Calu3 (cell line): ENCODE results near the gene SLC7A5. TPM values are rescaled to one million over a fixed set of nuclear protein-coding genes. Genes with fewer than 3 reads are reported as not detected.
"Not testable (repeated sequence)": the region's sequence is repeated elsewhere in the genome, so short reads cannot be mapped to it uniquely, and the experiment has no call there.

ENCODE experiments used
- BruUV-seq: library from RNA; stranded (reverse); fragments of 400-500 nt; replicated peaks from 2 replicates; lab custom pipeline; 2021; lab: Mats Ljungman, UMichigan
- CTCF ChIA-PET: fragments of 300-600 bp; sonication (Branson Sonifier 250); formaldehyde crosslinking; loops from one replicate; lab custom pipeline; 2022; ENCODE audit warnings: antibody characterized with exemption; lab: Charles Lee
- DNase-seq: peaks from one replicate; pipeline ENCODE4 v3.0.0; 2022
- H3K27ac Mint-ChIP-seq: one replicate; pipeline ENCODE4 v1.8.0; 2022; ENCODE audit warnings: mixed read lengths; ENCODE audit not compliant: unreplicated experiment
- H3K27me3 Mint-ChIP-seq: one replicate; pipeline ENCODE4 v1.8.0; 2022; ENCODE audit warnings: mixed read lengths; ENCODE audit not compliant: unreplicated experiment
- H3K36me3 Mint-ChIP-seq: one replicate; pipeline ENCODE4 v1.8.0; 2022; ENCODE audit warnings: mild to moderate bottlenecking, moderate library complexity, mixed read lengths; ENCODE audit not compliant: insufficient read depth, unreplicated experiment
- H3K4me1 Mint-ChIP-seq: one replicate; pipeline ENCODE4 v1.8.0; 2022; ENCODE audit warnings: mild to moderate bottlenecking, low read depth, mixed read lengths; ENCODE audit not compliant: unreplicated experiment
- H3K4me3 Mint-ChIP-seq: one replicate; pipeline ENCODE4 v1.8.0; 2022; ENCODE audit warnings: mild to moderate bottlenecking, low read depth, moderate library complexity, mixed read lengths; ENCODE audit not compliant: unreplicated experiment
- H3K9me3 Mint-ChIP-seq: one replicate; pipeline ENCODE4 v1.8.0; 2022; ENCODE audit warnings: low read depth, mixed read lengths; ENCODE audit not compliant: unreplicated experiment
- intact Hi-C: fragments of 100-400 bp; cut with micrococcal nuclease; formaldehyde crosslinking; loops from one replicate; pipeline ENCODE4 v1.10.0; 2022; ENCODE audit not compliant: unreplicated experiment
- total RNA-seq: library from RNA; stranded (reverse); gene quantifications from 2 replicates; pipeline ENCODE4 v1.2.3, GENCODE V29; 2022
- TF ChIP-seq, protein P1 (sequence below): fragments of 200-600 bp; IDR thresholded peaks from one replicate; pipeline ENCODE4 v1.8.0; 2022; ENCODE audit warnings: antibody characterized with exemption; ENCODE audit not compliant: unreplicated experiment

The SLC7A5 gene
- total RNA-seq, 1 experiment from 2014 or later: 501 TPM

GRCh38 chr16:87911106-87911763 is 41.9 kb upstream of the SLC7A5 start:
- BruUV-seq, H3K27ac Mint-ChIP-seq, H3K9me3 Mint-ChIP-seq, intact Hi-C loops, H3K4me3 Mint-ChIP-seq: not testable (repeated sequence)
- Mint-ChIP-seq H3K27me3 (peaks cover 45% of the 10 kb centered on the region), H3K4me1 (peaks cover 11% of the 10 kb centered on the region), H3K36me3 (peaks cover 10% of the 10 kb centered on the region)
- CTCF ChIA-PET: interaction anchor here (1.5 kb wide), 1 partner anchor 40 kb away, joined by 4 read pairs; no protein-coding TSS in a partner anchor
- peak; percentile 20 for DNase-seq

- peaks cover 26% of the 10 kb centered on the region for H3K27me3 Mint-ChIP-seq
- peaks cover 11% of the 10 kb centered on the region for H3K4me1 Mint-ChIP-seq
- TF ChIP-seq, protein P1, sequence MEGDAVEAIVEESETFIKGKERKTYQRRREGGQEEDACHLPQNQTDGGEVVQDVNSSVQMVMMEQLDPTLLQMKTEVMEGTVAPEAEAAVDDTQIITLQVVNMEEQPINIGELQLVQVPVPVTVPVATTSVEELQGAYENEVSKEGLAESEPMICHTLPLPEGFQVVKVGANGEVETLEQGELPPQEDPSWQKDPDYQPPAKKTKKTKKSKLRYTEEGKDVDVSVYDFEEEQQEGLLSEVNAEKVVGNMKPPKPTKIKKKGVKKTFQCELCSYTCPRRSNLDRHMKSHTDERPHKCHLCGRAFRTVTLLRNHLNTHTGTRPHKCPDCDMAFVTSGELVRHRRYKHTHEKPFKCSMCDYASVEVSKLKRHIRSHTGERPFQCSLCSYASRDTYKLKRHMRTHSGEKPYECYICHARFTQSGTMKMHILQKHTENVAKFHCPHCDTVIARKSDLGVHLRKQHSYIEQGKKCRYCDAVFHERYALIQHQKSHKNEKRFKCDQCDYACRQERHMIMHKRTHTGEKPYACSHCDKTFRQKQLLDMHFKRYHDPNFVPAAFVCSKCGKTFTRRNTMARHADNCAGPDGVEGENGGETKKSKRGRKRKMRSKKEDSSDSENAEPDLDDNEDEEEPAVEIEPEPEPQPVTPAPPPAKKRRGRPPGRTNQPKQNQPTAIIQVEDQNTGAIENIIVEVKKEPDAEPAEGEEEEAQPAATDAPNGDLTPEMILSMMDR: peak; percentile 88
- CTCF ChIA-PET: interaction anchor here (1.2 to 1.5 kb wide), 2 partner anchors 38 to 130 kb away, joined by 4 to 5 read pairs; no protein-coding TSS in a partner anchor
- H3K9me3 Mint-ChIP-seq, H3K4me3 Mint-ChIP-seq, BruUV-seq, H3K36me3 Mint-ChIP-seq: not testable (repeated sequence)
- intact Hi-C loops: loop anchor here (2.0 to 5.0 kb wide), 2 partner anchors 37 to 131 kb away; no protein-coding TSS in a partner anchor
- H3K27ac Mint-ChIP-seq: peak overlapping the region; percentile 4
- peak; percentile 94 for DNase-seq
These were observed 40.1 kb upstream of the SLC7A5 start for GRCh38 chr16:87909203-87909935.

GRCh38 chr16:87908101-87908500 is 38.8 kb upstream of the SLC7A5 start:
- peaks cover 13% of the 10 kb centered on the region for H3K27me3 Mint-ChIP-seq
- CTCF ChIA-PET, H3K27ac Mint-ChIP-seq, H3K36me3 Mint-ChIP-seq, H3K4me3 Mint-ChIP-seq, DNase-seq, H3K9me3 Mint-ChIP-seq, BruUV-seq: not testable (repeated sequence)
- peaks cover 11% of the 10 kb centered on the region for H3K4me1 Mint-ChIP-seq
- intact Hi-C loops: loop anchor here (2.0 to 5.0 kb wide), 2 partner anchors 36 to 129 kb away; no protein-coding TSS in a partner anchor

DNA sequence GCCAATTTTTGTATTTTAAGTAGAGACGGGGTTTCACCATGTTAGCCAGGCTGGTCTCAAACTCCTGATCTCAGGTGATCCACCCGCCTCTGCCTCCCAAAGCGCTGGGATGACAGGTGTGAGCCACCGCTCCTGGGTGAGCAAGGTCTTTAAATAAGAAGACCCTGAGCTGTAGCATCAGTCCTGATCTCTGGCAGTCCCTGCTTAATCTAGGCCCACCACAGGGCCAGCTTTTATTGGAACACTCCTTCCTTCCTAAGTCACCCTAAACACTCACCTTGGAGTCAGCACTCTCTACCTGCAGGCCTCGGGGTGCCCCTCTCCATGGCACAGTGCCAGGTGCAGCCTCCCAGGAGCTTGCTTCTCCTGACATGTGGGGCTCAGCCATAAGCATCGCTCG is 36.2 kb upstream of the SLC7A5 start:
- H3K36me3 Mint-ChIP-seq, H3K4me3 Mint-ChIP-seq, CTCF ChIA-PET, BruUV-seq, H3K27me3 Mint-ChIP-seq, DNase-seq, H3K27ac Mint-ChIP-seq, H3K9me3 Mint-ChIP-seq: not testable (repeated sequence)
- intact Hi-C loops: loop anchor here (5.0 kb wide), 1 partner anchor 33 kb away; no protein-coding TSS in a partner anchor
- peaks cover 25% of the 10 kb centered on the region for H3K4me1 Mint-ChIP-seq

- H3K4me3 Mint-ChIP-seq, H3K27ac Mint-ChIP-seq, DNase-seq, BruUV-seq, H3K9me3 Mint-ChIP-seq, H3K27me3 Mint-ChIP-seq, H3K36me3 Mint-ChIP-seq, CTCF ChIA-PET: not testable (repeated sequence)
- intact Hi-C loops: loop anchor here (5.0 kb wide), 1 partner anchor 33 kb away; no protein-coding TSS in a partner anchor
- peaks cover 30% of the 10 kb centered on the region for H3K4me1 Mint-ChIP-seq
These were observed 35.7 kb upstream of the SLC7A5 start for GRCh38 chr16:87904963-87905362.

DNA sequence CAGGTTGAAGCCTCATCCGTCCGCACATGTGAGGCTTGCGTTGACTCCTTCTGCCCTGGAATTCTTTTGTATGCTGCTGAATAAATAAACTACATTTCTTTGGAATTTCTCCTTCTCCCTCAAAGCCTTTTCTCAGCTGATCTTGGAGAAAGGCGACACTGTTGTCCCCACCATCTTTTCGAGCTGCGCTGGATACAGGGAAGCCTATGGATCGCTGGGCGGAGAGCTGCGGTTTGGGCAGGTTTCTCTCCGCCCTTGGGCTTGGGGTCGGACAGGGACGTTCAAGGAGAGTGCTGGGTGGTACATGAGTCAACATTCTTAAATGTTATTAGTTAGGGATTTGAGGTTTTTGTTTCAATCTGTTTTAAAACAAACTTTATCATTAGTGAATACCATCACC is 31.2 kb upstream of the SLC7A5 start:
- Mint-ChIP-seq H3K27me3 (peaks cover 16% of the 10 kb centered on the region), H3K4me3 (peak overlapping the region; percentile 39), H3K4me1 (peaks cover 19% of the 10 kb centered on the region)
- BruUV-seq, intact Hi-C loops, DNase-seq, H3K36me3 Mint-ChIP-seq, H3K27ac Mint-ChIP-seq, H3K9me3 Mint-ChIP-seq: not testable (repeated sequence)
- CTCF ChIA-PET: interaction anchor here (0.9 to 1.2 kb wide), 2 partner anchors 29 to 122 kb away, joined by 4 to 5 read pairs; no protein-coding TSS in a partner anchor
